Smooth muscle cell (in vitro differentiated cells): Measurements from ENCODE around the gene YWHAQ. TPM values are rescaled to one million over a fixed set of nuclear protein-coding genes. Genes with fewer than 3 reads are reported as not detected.

ENCODE experiments used
- DNase-seq: peaks from one replicate; lab custom pipeline; 2025; ENCODE audit not compliant: unreplicated experiment; lab: John Stamatoyannopoulos, UW
- H2AFZ ChIP-seq: fragments of 200-600 bp; sonication (generic); 2 replicates; pipeline ENCODE4 v1.6.0; 2016; ENCODE audit warnings: antibody characterized with exemption, low read depth, mild to moderate bottlenecking
- H3F3A ChIP-seq: fragments of 200-600 bp; sonication (generic); 2 replicates; pipeline ENCODE4 v1.6.0; 2017; ENCODE audit warnings: antibody characterized with exemption, low read depth
- H3K27ac ChIP-seq: fragments of 200-600 bp; sonication (generic); 2 replicates; pipeline ENCODE4 v1.5.1; 2016; ENCODE audit warnings: low read depth, mild to moderate bottlenecking
- H3K27me3 ChIP-seq: fragments of 200-600 bp; sonication (generic); 2 replicates; pipeline ENCODE4 v1.6.1; 2016; ENCODE audit warnings: low read depth, mild to moderate bottlenecking
- H3K36me3 ChIP-seq: fragments of 200-600 bp; sonication (generic); 2 replicates; pipeline ENCODE4 v1.5.1; 2016; ENCODE audit warnings: low read depth
- H3K4me1 ChIP-seq: fragments of 200-600 bp; sonication (generic); 2 replicates; pipeline ENCODE4 v1.5.1; 2016; ENCODE audit warnings: low read depth
- H3K4me2 ChIP-seq: fragments of 200-600 bp; sonication (generic); 2 replicates; pipeline ENCODE4 v1.6.0; 2016; ENCODE audit warnings: mild to moderate bottlenecking
- H3K4me3 ChIP-seq: fragments of 200-600 bp; sonication (generic); 2 replicates; pipeline ENCODE4 v1.5.1; 2016; ENCODE audit warnings: mild to moderate bottlenecking
- H3K79me2 ChIP-seq: fragments of 200-600 bp; sonication (generic); 2 replicates; pipeline ENCODE4 v1.6.0; 2016; ENCODE audit warnings: low read depth, mild to moderate bottlenecking
- H3K9ac ChIP-seq: fragments of 200-600 bp; sonication (generic); 2 replicates; pipeline ENCODE4 v1.6.0; 2016; ENCODE audit warnings: low read depth
- H3K9me3 ChIP-seq: fragments of 200-600 bp; sonication (generic); replicated peaks from 2 replicates; pipeline ENCODE4 v1.5.1; 2016; ENCODE audit warnings: low read depth
- H4K20me1 ChIP-seq: fragments of 200-600 bp; sonication (generic); 2 replicates; pipeline ENCODE4 v1.6.0; 2016; ENCODE audit warnings: low read depth
- CTCF ChIP-seq: fragments of 200-600 bp; sonication (generic); IDR thresholded peaks from 2 replicates; pipeline ENCODE4 v1.5.1; 2017; ENCODE audit warnings: borderline replicate concordance, mild to moderate bottlenecking, antibody characterized with exemption; ENCODE audit not compliant: insufficient read depth, poor library complexity, severe bottlenecking
- WGBS: methylation state at CpG from one replicate; pipeline ENCODE4 v1.1.7; 2016; ENCODE audit warnings: low lambda C conversion rate; 5-methylcytosine and 5-hydroxymethylcytosine counted together
- polyA plus RNA-seq: library from polyadenylated mRNA; unstranded; fragments of >200 nt; fragmentation: Nextera tagmentation; extraction: Ambion mirVana; gene quantifications from 2 replicates; pipeline ENCODE4 v1.2.1, GENCODE V29; 2016
- total RNA-seq: library from RNA; depleted of rRNA; stranded (reverse); fragments of >200 nt; gene quantifications from 2 replicates; pipeline ENCODE4 v1.2.3, GENCODE V29; 2014

The YWHAQ gene
- total and polyA plus RNA-seq, 2 experiments from 2014 or later = 300 to 417 TPM

GRCh38 chr2:9646196-9647030 lies 15.6 kb upstream of the YWHAQ start:
- TF ChIP-seq CTCF = no peak
- H2AFZ ChIP-seq = no peak overlapping the region
- no peak overlapping the region for H3K4me3 ChIP-seq
- H3K79me2 ChIP-seq = no peaks in the 10 kb centered on the region
- no peak for DNase-seq
- H3K4me2 ChIP-seq = no peak overlapping the region
- H3K27ac ChIP-seq = no peak overlapping the region
- H3F3A ChIP-seq = no peaks in the 10 kb centered on the region
- H3K36me3 ChIP-seq = no peaks in the 10 kb centered on the region
- H3K27me3 ChIP-seq = peaks cover 9% of the 10 kb centered on the region
- H3K9me3 ChIP-seq = no peaks in the 10 kb centered on the region
- H3K4me1 ChIP-seq = no peaks in the 10 kb centered on the region
- 90% methylated on average over 17 of the region's 17 CpGs for WGBS
- H4K20me1 ChIP-seq = no peaks in the 10 kb centered on the region
- no peak overlapping the region for H3K9ac ChIP-seq

GRCh38 chr2:9644603-9645002 lies 13.8 kb upstream of the YWHAQ start:
- DNase-seq = no peak
- TF ChIP-seq CTCF = no peak
- 79% methylated on average over 9 of the region's 9 CpGs for WGBS

GRCh38 chr2:9644021-9644420 lies 13.2 kb upstream of the YWHAQ start:
- no peaks in the 10 kb centered on the region for H3K9me3 ChIP-seq
- peaks cover 1% of the 10 kb centered on the region for H3F3A ChIP-seq
- no peak for DNase-seq
- peaks cover 3% of the 10 kb centered on the region for H3K4me1 ChIP-seq
- H3K27ac ChIP-seq = no peak overlapping the region
- 91% methylated on average over 7 of the region's 7 CpGs for WGBS
- no peaks in the 10 kb centered on the region for H3K79me2 ChIP-seq
- peaks cover 9% of the 10 kb centered on the region for H3K27me3 ChIP-seq
- H3K4me2 ChIP-seq = no peak overlapping the region
- no peak overlapping the region for H3K9ac ChIP-seq
- H4K20me1 ChIP-seq = no peaks in the 10 kb centered on the region
- H3K36me3 ChIP-seq = no peaks in the 10 kb centered on the region
- no peak for TF ChIP-seq CTCF
- H2AFZ ChIP-seq = no peak overlapping the region
- H3K4me3 ChIP-seq = no peak overlapping the region

More at GRCh38 chr2:9644603-9645002, 13.8 kb upstream of the YWHAQ start:
- Histone ChIP-seq H3K36me3 (no peaks in the 10 kb centered on the region), H3K9ac (no peak overlapping the region), H3K27ac (no peak overlapping the region), H3K4me1 (no peaks in the 10 kb centered on the region), H2AFZ (no peak overlapping the region), H3K79me2 (no peaks in the 10 kb centered on the region), H3K4me3 (no peak overlapping the region), H3F3A (no peaks in the 10 kb centered on the region), H3K4me2 (no peak overlapping the region), H4K20me1 (no peaks in the 10 kb centered on the region), H3K9me3 (no peaks in the 10 kb centered on the region), H3K27me3 (peaks cover 9% of the 10 kb centered on the region)

- Histone ChIP-seq H3K9ac (no peak overlapping the region), H3K79me2 (no peaks in the 10 kb centered on the region), H3K27ac (no peak overlapping the region), H3K36me3 (no peaks in the 10 kb centered on the region), H3K27me3 (no peaks in the 10 kb centered on the region), H3K4me1 (peaks cover 11% of the 10 kb centered on the region), H3K4me2 (no peak overlapping the region), H3F3A (peaks cover 4% of the 10 kb centered on the region), H3K9me3 (no peaks in the 10 kb centered on the region), H4K20me1 (no peaks in the 10 kb centered on the region), H3K4me3 (no peak overlapping the region), H2AFZ (no peak overlapping the region)
- no peak for TF ChIP-seq CTCF
- DNase-seq = no peak
- 84% methylated on average over 4 of the region's 4 CpGs for WGBS
These were observed 10.8 kb upstream of the YWHAQ start for GRCh38 chr2:9641641-9642040.
